Fibroblast of skin of abdomen (primary cell): ENCODE results near the gene SETD5.
"Not testable (repeated sequence)": the region's sequence is repeated elsewhere in the genome, so short reads cannot be mapped to it uniquely, and the experiment has no call there.

ENCODE experiments used
- DNase-seq: peaks from one replicate; pipeline ENCODE4 v3.0.0-alpha.2; 2013

The SETD5 gene

GRCh38 chr3:9467451-9467850, 70.0 kb downstream of the SETD5 start:
- DNase-seq: no peak

- DNase-seq: no peak
These were observed 71.0 kb downstream of the SETD5 start for GRCh38 chr3:9468460-9468859.

- no peak for DNase-seq
These were observed 72.6 kb downstream of the SETD5 start for GRCh38 chr3:9469986-9470385.

- DNase-seq: peak; percentile 55
These were observed 76.2 kb downstream of the SETD5 start for GRCh38 chr3:9473496-9474065.

GRCh38 chr3:9474482-9474881, 77.1 kb downstream of the SETD5 start:
- no peak for DNase-seq

GRCh38 chr3:9476935-9477334, 79.5 kb downstream of the SETD5 start:
- no peak for DNase-seq

GRCh38 chr3:9480265-9480664, 82.8 kb downstream of the SETD5 start:
- no peak for DNase-seq

GRCh38 chr3:9485248-9485647, 87.8 kb downstream of the SETD5 start:
- no peak for DNase-seq

- DNase-seq: no peak
These were observed 94.1 kb downstream of the SETD5 start for GRCh38 chr3:9491506-9491905.

- not testable (repeated sequence) for DNase-seq
These were observed 96.6 kb downstream of the SETD5 start for GRCh38 chr3:9494036-9494435.

GRCh38 chr3:9496893-9497292, 99.5 kb downstream of the SETD5 start:
- DNase-seq: no peak

GRCh38 chr3:9497821-9498565, 100.6 kb downstream of the SETD5 start:
- peak; percentile 49 for DNase-seq

GRCh38 chr3:9498781-9499180, 101.4 kb downstream of the SETD5 start:
- DNase-seq: no peak

GRCh38 chr3:9499455-9500107, 102.2 kb downstream of the SETD5 start:
- no peak for DNase-seq

- peak; percentile 44 for DNase-seq
These were observed 103.0 kb downstream of the SETD5 start for GRCh38 chr3:9500108-9501050.

- no peak for DNase-seq
These were observed 103.8 kb downstream of the SETD5 start for GRCh38 chr3:9501226-9501625.

- peak; percentile 54 for DNase-seq
These were observed 105.9 kb downstream of the SETD5 start for GRCh38 chr3:9503283-9503682.

- no peak for DNase-seq
These were observed 110.5 kb downstream of the SETD5 start for GRCh38 chr3:9507586-9508578.

GRCh38 chr3:9508781-9509180, 111.4 kb downstream of the SETD5 start:
- no peak for DNase-seq

- no peak for DNase-seq
These were observed 115.1 kb downstream of the SETD5 start for GRCh38 chr3:9512456-9513045.

GRCh38 chr3:9514306-9514705, 116.9 kb downstream of the SETD5 start:
- DNase-seq: no peak
